GM19455 (cell line): ENCODE data around the gene CFLAR.
A peak's percentile ranks its signal among the peaks of the same experiment; 100 is the strongest.
"Not testable (repeated sequence)": the region's sequence is repeated elsewhere in the genome, so short reads cannot be mapped to it uniquely, and the experiment has no call there.

Experiments
- ATAC-seq: cut with Tn5 transposase; IDR thresholded peaks from one replicate; pipeline ENCODE4 v1.9.1; 2021; ENCODE audit not compliant: unreplicated experiment

CFLAR gene

GRCh38 chr2:201116115-201116958 lies at the start of gene CFLAR:
Gene CFLAR (plus strand): TSS chr2:201116164. CDS start chr2:201129866, 13,702 bp downstream.
- peak; percentile 36 for ATAC-seq

GRCh38 chr2:201070948-201071478 lies 45.0 kb upstream of the CFLAR start:
- ATAC-seq: peak; percentile 19

DNA sequence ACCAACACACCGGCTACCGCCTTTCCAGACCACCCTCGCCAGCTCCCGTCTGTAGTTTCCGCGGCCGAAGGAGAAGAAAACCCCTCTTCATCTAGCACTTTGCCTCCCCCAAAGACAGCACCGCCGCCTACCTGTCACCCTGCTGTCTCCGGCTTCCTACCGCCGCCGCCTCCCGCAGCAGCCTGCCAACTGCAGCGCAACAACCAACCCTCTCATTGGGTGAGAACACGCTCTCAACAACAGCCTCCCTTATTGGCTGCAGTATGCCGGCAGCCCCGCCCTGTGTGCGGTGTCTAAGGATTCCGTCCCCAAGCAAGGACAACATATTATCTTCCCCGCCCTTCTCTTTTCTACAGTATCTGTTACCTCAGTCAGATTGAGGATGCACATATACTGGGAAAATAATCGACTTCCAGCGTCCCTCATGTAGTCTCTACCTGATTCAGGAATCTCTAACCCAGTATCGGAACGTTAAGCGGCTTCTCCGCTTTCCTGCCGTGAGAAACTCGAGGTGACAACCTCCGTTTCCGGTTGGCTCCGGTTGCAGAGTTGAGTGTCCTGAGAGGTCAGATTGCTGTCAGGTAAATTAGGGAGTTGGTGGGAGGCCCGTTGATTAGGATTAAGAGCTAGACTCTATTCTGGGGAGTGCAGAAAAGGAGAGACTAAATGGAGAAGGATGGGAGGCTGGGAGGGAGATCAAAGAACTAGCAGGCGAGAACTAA lies 44.3 kb upstream of the CFLAR start, which contains the start of the genes HYCC2 and NDUFB3:
Gene HYCC2, minus strand, starts transcription at position 193 of the 722 bp plus-strand sequence. CDS start 47,662 bp downstream, outside the sequence.
Gene NDUFB3, plus strand, starts transcription at position 523 of the 722 bp plus-strand sequence. CDS start 6,882 bp downstream, outside the sequence.
- peak; percentile 99 for ATAC-seq

- ATAC-seq: no peak
Observed at GRCh38 chr2:201072201-201072530, 43.8 kb upstream of the CFLAR start.

DNA sequence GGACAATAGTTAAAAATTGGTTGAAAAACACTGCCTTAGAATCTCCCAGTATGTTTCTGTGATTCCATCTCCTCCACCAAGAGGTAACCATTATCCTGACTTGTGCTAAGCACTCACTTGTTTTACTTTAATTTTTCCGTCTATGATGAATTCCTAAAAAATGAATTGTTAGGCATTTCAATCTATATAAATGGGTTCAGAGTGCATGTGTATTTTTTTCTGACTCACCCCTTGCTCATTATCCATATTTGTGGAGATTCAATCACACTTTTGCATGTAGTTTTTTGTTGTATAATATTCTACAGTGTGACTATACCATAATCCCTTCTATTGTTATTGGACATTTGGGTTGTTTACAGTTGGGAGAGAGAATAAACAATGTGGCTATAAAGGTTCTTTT lies 42.9 kb upstream of the CFLAR start:
- no peak for ATAC-seq

DNA sequence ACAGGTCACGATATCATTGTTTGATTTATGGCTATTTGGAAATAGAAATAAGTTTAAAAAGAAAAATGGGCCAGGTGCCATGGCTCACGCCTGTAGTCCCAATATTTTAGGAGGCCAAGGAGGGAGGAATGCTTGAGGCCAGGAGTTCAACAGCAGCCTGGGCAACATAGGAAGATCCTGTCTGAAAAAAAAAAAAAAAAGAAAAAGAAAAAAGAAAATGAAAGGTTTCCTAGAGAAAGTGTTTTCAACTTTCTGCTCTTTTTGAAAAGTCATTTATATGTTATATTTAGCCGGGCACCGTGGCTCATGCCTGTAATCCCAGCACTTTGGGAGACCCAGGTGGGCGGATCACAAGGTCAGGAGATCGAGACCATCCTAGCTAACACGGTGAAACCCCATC lies 41.0 kb upstream of the CFLAR start:
- ATAC-seq: no peak

DNA sequence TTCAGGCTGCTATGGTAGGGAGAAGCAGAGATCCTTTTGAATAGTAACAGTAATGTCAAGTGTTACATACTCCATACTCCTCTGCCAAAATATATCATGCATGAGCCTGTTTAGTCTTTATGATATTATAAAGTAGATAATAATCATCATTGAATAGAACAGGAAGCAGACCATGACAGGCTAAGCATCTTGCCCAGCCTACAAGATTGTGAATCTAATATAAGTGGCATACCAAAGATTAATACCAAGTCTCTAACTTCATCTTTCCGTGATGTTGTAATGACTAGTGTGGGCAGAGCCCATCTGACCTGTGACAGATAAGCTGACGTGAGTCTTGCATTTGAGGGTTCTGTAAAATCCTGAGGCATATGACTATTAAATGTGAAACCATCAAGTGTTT lies 31.1 kb upstream of the CFLAR start:
- ATAC-seq: no peak

GRCh38 chr2:201090574-201090973 lies 25.4 kb upstream of the CFLAR start:
- no peak for ATAC-seq

DNA sequence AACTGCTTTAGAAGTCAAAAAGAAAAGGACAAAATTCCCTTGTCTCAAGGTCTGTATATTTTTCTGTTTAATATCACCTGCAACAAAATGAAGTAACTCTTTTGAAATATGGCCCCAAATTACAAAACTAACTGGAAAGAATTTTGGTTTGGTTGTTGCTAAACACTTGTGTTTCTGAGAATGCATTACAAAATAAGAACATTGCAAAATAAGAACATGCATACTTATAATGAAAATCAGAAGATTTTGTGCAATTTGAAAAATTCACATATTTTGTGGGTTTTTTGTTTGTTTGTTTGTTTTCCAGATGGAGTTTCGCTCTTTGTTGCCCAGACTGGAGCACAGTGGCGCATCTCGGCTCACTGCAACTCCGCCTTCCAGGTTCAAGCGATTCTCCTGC lies 22.4 kb upstream of the CFLAR start:
- no peak for ATAC-seq

DNA sequence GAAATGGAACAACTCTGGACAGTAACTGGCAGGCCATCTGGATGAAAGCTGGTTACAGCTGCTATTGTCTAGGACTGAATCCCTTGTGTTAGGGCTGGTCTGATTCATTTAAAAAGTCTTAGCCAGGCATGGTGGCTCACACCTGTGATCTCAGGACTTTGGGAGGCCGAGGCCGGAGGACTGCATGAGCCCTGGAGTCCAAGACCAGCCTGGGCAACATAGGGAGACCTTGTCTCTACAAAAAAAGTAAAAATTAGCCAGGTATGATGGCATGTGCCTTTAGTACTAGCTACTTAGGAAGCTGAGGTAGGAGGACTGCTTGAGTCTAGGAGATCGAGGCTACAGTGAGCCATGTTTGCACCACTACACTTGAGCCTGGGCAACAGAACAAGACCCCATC lies 15.5 kb upstream of the CFLAR start:
- no peak for ATAC-seq

- ATAC-seq: no peak
Observed at GRCh38 chr2:201105759-201106158, 10.2 kb upstream of the CFLAR start.

GRCh38 chr2:201107624-201108023 lies 8.3 kb upstream of the CFLAR start:
- no peak for ATAC-seq

DNA sequence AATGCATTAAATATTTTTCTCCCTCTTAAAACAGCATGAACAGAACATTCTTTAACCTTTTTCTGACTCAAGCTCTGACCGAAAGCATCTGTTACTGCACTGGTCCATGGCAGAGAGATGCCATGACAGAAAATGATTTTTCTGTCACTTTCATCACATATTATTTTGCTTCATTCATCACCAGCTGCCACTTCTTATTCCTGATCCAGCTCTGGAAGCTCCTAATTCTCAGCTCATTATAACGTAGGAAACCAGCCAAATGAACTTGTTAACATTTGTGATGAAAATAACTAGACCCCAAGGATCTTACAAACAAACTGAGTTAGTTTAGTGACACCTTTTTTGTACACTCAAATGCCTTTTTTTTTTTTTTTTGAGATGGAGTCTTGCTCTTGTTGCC lies 7.6 kb upstream of the CFLAR start:
- ATAC-seq: no peak

DNA sequence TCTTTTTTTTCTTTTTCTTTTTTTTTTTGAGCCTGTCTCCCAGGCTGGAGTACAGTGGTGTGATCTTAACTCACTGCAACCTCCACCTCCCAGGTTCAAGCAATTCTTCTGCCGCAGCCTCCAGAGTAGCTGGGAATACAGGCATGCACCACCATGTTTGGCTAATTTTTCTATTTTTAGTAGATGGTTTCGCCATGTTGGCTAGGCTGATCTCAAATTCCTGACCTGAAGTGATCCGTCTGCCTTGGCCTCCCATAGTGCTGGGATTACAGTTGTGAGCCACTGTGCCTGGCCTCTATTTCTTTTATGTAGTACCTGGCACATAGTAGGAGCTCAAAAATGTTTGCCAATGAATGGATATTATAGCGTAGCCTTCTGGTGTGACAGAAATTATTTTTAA lies 6.8 kb upstream of the CFLAR start:
- ATAC-seq: no peak

- no peak for ATAC-seq
Observed at GRCh38 chr2:201110615-201111014, 5.3 kb upstream of the CFLAR start.

DNA sequence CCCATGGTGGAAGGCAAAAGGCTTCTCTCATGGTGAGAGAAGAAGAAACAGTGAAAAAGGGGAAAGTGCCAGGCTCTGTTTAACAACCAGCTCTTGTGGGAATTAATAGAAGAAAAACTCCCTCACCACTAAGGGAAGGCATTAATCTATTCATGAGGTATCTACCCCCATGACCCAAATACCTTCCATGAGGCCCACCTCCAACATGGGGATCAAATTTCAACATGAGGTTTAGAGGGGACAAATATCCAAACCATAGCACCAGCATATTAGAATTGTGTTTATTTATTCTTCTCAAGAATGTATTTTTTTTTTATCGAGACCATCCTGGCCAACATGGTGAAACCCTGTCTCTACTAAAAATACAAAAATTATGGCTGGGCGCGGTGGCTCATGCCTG lies 4.9 kb upstream of the CFLAR start:
- ATAC-seq: no peak

GRCh38 chr2:201114350-201114749 lies 1.6 kb upstream of the CFLAR start:
- ATAC-seq: no peak

DNA sequence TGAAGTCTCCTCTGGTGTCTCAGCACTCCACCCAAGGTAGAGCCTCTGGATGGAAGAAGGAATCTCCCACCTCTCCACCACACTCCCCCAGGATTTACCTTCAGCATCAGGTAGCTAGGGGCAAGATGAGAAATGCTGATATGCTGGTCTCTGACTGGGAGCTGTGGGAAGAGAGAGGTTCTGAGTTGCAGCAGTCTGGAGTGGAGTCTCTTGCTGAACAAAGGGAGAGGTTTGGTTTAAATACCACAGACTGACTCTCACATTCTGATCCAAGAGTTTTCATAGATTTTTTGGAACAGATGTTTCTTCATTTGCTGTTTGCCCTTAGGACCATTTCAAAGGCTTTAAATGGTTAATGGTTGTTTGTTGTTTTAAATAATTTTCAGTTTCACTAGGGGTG lies 1.1 kb upstream of the CFLAR start:
- ATAC-seq: no peak

DNA sequence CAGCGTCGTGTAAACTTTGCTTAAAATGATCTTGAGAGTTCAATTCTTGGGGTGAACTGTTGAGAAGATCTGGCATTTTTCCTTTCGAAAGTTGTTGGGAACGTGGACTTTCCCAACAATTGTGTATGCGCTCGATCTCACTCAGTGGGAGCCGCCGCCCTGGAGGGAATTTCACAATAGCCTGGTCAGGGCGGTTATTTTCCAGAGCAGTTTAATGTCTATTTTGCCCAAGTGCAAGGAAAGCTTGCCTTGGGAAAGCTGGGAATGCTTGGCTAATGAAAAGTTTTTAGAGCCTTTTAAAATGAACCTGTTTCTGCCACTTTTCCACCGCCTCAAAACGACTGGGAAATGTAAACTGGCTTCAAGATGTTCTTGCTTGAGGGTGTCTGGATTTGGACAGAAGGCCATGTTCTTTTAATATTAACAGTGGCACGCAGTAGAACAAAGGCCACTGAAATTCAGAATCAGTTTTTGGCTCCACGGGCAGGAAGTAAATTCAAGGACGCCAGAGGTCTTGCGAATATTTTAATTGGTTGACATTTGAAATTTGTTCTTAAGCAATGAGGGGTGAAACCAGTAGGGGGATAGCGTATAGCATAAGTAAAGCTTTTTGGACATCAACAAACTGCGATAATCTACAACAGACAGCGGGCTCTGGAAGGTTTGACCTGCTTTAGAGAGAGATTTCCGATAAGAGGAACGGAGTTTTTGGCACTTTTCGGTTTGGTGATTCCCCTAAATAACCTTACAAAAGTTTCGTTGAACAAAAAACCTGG lies 1.2 kb downstream of the CFLAR start:
- no peak for ATAC-seq

DNA sequence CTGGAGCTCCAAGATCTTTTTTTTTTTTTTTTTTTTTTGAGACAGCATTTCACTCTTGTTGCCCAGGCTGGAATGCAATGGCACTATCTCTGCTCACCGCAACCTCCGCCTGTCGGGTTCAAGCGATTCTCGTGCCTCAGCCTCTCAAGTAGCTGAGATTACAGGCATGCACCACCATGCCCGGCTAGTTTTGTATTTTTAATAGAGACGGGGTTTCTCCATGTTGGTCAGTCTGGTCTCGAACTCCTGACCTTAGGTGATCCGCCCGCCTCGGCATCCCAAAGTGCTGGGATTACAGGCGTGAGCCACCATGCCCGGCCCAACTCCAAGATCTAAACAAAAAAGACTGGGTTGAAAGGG lies 1.8 kb downstream of the CFLAR start:
- ATAC-seq: not testable (repeated sequence)
